ENCODE results near the gene KSR2. TPM values are rescaled to one million over a fixed set of nuclear protein-coding genes. Genes with fewer than 3 reads are reported as not detected.

The KSR2 gene
- total and polyA plus RNA-seq, 2 experiments from 2014 or later = under 0.01 to 0.02 TPM

DNA sequence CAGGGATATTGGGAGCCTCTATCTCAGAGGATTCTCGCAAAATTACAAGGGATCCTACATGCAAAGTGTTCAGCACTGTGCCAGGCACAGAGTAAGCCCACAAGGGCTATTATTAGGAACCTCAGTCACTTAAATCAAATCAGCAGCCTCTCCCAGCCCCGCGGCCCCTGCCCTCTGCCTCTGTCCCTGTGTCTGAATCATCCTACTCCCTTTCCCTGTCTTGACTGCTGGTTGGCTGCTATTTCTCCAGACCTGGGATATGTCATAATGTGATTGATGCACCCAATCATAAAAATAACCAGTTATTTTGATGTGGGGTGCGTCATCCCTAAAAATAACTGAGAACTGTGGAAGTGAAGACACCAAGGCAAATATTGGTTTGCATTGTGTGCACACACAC lies 176.3 kb downstream of the KSR2 start:
- DNase-seq (ENCODE audit: low read depth in 1 of 2, low spot score in 1 of 2) = no peak
- H3K27me3 ChIP-seq = no peaks in the 10 kb centered on the region

GRCh38 chr12:117790948-117791347 lies 177.8 kb downstream of the KSR2 start:
- H3K4me3 ChIP-seq = no peak overlapping the region
- no peaks in the 10 kb centered on the region for H3K27me3 ChIP-seq
- TF ChIP-seq CTCF (IDR thresholded peaks at IDR 0.05; ENCODE audit: low read depth, low read length) = no peak
- DNase-seq (ENCODE audit: low read depth in 1 of 2, low spot score in 1 of 2) = no peak
- no peak overlapping the region for H3K27ac ChIP-seq
- no peaks in the 10 kb centered on the region for H3K9me3 ChIP-seq (ENCODE audit: low read depth)
- H3K4me1 ChIP-seq (ENCODE audit: low read depth) = no peaks in the 10 kb centered on the region
- H3K36me3 ChIP-seq = no peaks in the 10 kb centered on the region

More for the DNA sequence above, 176.3 kb downstream of the KSR2 start:
- TF ChIP-seq CTCF (IDR thresholded peaks at IDR 0.05; ENCODE audit: low read depth, low read length) = no peak
- H3K36me3 ChIP-seq = no peaks in the 10 kb centered on the region
- H3K4me3 ChIP-seq = no peak overlapping the region
- no peaks in the 10 kb centered on the region for H3K9me3 ChIP-seq (ENCODE audit: low read depth)
- no peaks in the 10 kb centered on the region for H3K4me1 ChIP-seq (ENCODE audit: low read depth)
- no peak overlapping the region for H3K27ac ChIP-seq

GRCh38 chr12:117790198-117790597 lies 178.6 kb downstream of the KSR2 start:
- Histone ChIP-seq H3K4me3 (no peak overlapping the region), H3K9me3 (ENCODE audit: low read depth) (no peaks in the 10 kb centered on the region), H3K4me1 (ENCODE audit: low read depth) (no peaks in the 10 kb centered on the region), H3K27me3 (no peaks in the 10 kb centered on the region), H3K27ac (no peak overlapping the region), H3K36me3 (no peaks in the 10 kb centered on the region)
- TF ChIP-seq CTCF (IDR thresholded peaks at IDR 0.05; ENCODE audit: low read depth, low read length) = no peak
- no peak for DNase-seq (ENCODE audit: low read depth in 1 of 2, low spot score in 1 of 2)

- Histone ChIP-seq H3K4me1 (ENCODE audit: low read depth) (no peaks in the 10 kb centered on the region), H3K27me3 (no peaks in the 10 kb centered on the region), H3K36me3 (no peaks in the 10 kb centered on the region), H3K4me3 (no peak overlapping the region), H3K9me3 (ENCODE audit: low read depth) (no peaks in the 10 kb centered on the region), H3K27ac (no peak overlapping the region)
- DNase-seq (ENCODE audit: low read depth in 1 of 2, low spot score in 1 of 2) = no peak
- no peak for TF ChIP-seq CTCF (IDR thresholded peaks at IDR 0.05; ENCODE audit: low read depth, low read length)
Measured at GRCh38 chr12:117789195-117789912, 179.4 kb downstream of the KSR2 start.

- DNase-seq (ENCODE audit: low read depth in 1 of 2, low spot score in 1 of 2) = no peak
- TF ChIP-seq CTCF (IDR thresholded peaks at IDR 0.05; ENCODE audit: low read depth, low read length) = no peak
- no peak overlapping the region for H3K27ac ChIP-seq
- no peak overlapping the region for H3K4me3 ChIP-seq
- H3K27me3 ChIP-seq = peaks cover 3% of the 10 kb centered on the region
- H3K9me3 ChIP-seq (ENCODE audit: low read depth) = no peaks in the 10 kb centered on the region
- no peaks in the 10 kb centered on the region for H3K4me1 ChIP-seq (ENCODE audit: low read depth)
- no peaks in the 10 kb centered on the region for H3K36me3 ChIP-seq
Measured at GRCh38 chr12:117778656-117779055, 190.1 kb downstream of the KSR2 start.
